ENCODE data around the gene UBE2I. TPM values are rescaled to one million over a fixed set of nuclear protein-coding genes. Genes with fewer than 3 reads are reported as not detected.

UBE2I gene
- total RNA-seq, 1 experiment from 2014 or later: 53.7 TPM

DNA sequence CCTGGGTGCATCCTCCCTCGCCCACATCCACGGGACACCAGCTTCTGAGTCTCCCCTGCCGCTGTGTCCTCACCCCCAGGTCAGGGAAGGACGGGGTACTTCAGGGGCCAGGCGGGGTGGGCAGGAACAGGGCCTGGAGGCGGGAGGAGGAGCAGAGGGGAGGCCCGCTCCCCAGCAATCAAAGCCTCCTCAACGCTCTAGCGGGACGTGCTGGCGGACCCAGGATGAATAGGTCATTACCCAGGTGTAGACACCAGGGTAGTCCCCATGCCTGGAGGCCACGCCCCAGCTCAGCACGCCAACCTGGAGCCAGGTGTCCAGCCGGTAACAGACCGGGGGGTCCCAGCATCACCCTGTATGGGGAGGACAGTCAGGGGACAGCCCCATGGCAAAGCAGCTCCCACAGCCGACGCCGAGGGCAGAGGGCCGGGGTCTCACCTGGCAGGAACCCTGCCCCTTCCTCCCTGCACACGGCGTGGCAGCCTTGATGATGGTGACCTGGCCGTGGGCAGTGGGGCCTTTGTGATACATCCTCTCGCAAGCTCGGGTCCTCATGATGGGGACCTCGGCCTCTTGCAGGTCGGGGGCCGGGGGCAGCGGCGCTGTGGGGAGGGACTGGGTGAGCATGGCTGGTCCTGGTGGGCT is 29.4 kb upstream of the UBE2I start:
- peaks cover 5% of the 10 kb centered on the region; the same call in 1 of the 2 replicates for H4K20me1 ChIP-seq (ENCODE audit: insufficient read depth, low read depth, low read length)
- no peaks in the 10 kb centered on the region for H3K79me2 ChIP-seq (ENCODE audit: low read length)
- no peak overlapping the region for H2AFZ ChIP-seq (ENCODE audit: low read length)
- no peaks in the 10 kb centered on the region for H3K9me2 ChIP-seq (replicated peaks; ENCODE audit: insufficient read depth, low read length)
- no peak overlapping the region for H3K9ac ChIP-seq (ENCODE audit: low read length)
- H3K27me3 ChIP-seq (ENCODE audit: low read length): no peaks in the 10 kb centered on the region
- no peak overlapping the region for H3K27ac ChIP-seq (ENCODE audit: low read length)
- no peak overlapping the region for H3K4me2 ChIP-seq (ENCODE audit: low read depth, low read length, poor library complexity, severe bottlenecking)
- H3K4me1 ChIP-seq (ENCODE audit: low read length): peaks cover 2% of the 10 kb centered on the region; the same call in 1 of the 2 replicates
- H3K4me3 ChIP-seq (ENCODE audit: low read length): no peak overlapping the region
- H3K9me3 ChIP-seq (ENCODE audit: low read length): no peaks in the 10 kb centered on the region
- no peak for DNase-seq
- H3K36me3 ChIP-seq (ENCODE audit: insufficient read depth, low read length): no peaks in the 10 kb centered on the region

- Histone ChIP-seq H3K9ac (ENCODE audit: low read length) (no peak overlapping the region), H3K4me1 (ENCODE audit: low read length) (peaks cover 2% of the 10 kb centered on the region; the same call in 1 of the 2 replicates), H3K4me3 (ENCODE audit: low read length) (no peak overlapping the region), H3K79me2 (ENCODE audit: low read length) (no peaks in the 10 kb centered on the region), H3K27me3 (ENCODE audit: low read length) (no peaks in the 10 kb centered on the region), H3K27ac (ENCODE audit: low read length) (no peak overlapping the region), H2AFZ (ENCODE audit: low read length) (no peak overlapping the region), H3K4me2 (ENCODE audit: low read depth, low read length, poor library complexity, severe bottlenecking) (no peak overlapping the region), H3K9me2 (replicated peaks; ENCODE audit: insufficient read depth, low read length) (no peaks in the 10 kb centered on the region), H3K36me3 (ENCODE audit: insufficient read depth, low read length) (no peaks in the 10 kb centered on the region), H4K20me1 (ENCODE audit: insufficient read depth, low read depth, low read length) (peaks cover 5% of the 10 kb centered on the region; the same call in 1 of the 2 replicates), H3K9me3 (ENCODE audit: low read length) (no peaks in the 10 kb centered on the region)
- no peak for DNase-seq
Measured at GRCh38 chr16:1280783-1281182, 28.7 kb upstream of the UBE2I start.

DNA sequence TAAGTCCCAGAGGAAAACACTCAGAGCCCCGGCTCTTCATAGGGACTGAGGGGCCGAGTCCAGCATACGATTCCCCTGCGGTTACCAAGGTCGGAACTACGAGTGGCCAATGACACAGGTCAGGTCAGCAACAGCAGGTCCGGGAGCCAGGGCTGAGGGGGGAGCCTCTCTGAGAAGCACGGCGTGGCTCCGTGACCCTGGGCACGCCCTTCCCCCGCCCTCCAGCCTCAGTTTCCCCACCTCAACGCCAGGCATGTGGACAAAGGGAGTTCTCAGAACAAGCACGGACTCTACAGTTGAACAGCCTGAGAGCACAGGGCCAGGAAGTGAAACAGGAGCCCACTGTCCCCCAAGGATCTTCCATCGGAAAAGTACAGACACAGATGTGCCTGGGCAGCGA is 27.9 kb upstream of the UBE2I start:
- H3K9me2 ChIP-seq (replicated peaks; ENCODE audit: insufficient read depth, low read length): no peaks in the 10 kb centered on the region
- H3K36me3 ChIP-seq (ENCODE audit: insufficient read depth, low read length): no peaks in the 10 kb centered on the region
- peaks cover 5% of the 10 kb centered on the region; the same call in 1 of the 2 replicates for H4K20me1 ChIP-seq (ENCODE audit: insufficient read depth, low read depth, low read length)
- no peak overlapping the region for H3K9ac ChIP-seq (ENCODE audit: low read length)
- peaks cover 2% of the 10 kb centered on the region; the same call in 1 of the 2 replicates for H3K4me1 ChIP-seq (ENCODE audit: low read length)
- no peak overlapping the region for H3K4me2 ChIP-seq (ENCODE audit: low read depth, low read length, poor library complexity, severe bottlenecking)
- H3K9me3 ChIP-seq (ENCODE audit: low read length): no peaks in the 10 kb centered on the region
- H3K27me3 ChIP-seq (ENCODE audit: low read length): no peaks in the 10 kb centered on the region
- no peak overlapping the region for H3K27ac ChIP-seq (ENCODE audit: low read length)
- no peak overlapping the region for H2AFZ ChIP-seq (ENCODE audit: low read length)
- H3K4me3 ChIP-seq (ENCODE audit: low read length): no peak overlapping the region
- H3K79me2 ChIP-seq (ENCODE audit: low read length): no peaks in the 10 kb centered on the region
- no peak for DNase-seq

GRCh38 chr16:1282324-1282973 is 27.0 kb upstream of the UBE2I start:
- Histone ChIP-seq H3K36me3 (ENCODE audit: insufficient read depth, low read length) (no peaks in the 10 kb centered on the region), H3K27ac (ENCODE audit: low read length) (no peak overlapping the region), H3K4me2 (ENCODE audit: low read depth, low read length, poor library complexity, severe bottlenecking) (no peak overlapping the region), H4K20me1 (ENCODE audit: insufficient read depth, low read depth, low read length) (peaks cover 5% of the 10 kb centered on the region; the same call in 1 of the 2 replicates), H3K4me1 (ENCODE audit: low read length) (peaks cover 2% of the 10 kb centered on the region; the same call in 1 of the 2 replicates), H3K9ac (ENCODE audit: low read length) (no peak overlapping the region), H3K9me2 (replicated peaks; ENCODE audit: insufficient read depth, low read length) (no peaks in the 10 kb centered on the region), H2AFZ (ENCODE audit: low read length) (no peak overlapping the region), H3K4me3 (ENCODE audit: low read length) (no peak overlapping the region), H3K9me3 (ENCODE audit: low read length) (no peaks in the 10 kb centered on the region), H3K27me3 (ENCODE audit: low read length) (no peaks in the 10 kb centered on the region), H3K79me2 (ENCODE audit: low read length) (no peaks in the 10 kb centered on the region)
- DNase-seq: no peak

DNA sequence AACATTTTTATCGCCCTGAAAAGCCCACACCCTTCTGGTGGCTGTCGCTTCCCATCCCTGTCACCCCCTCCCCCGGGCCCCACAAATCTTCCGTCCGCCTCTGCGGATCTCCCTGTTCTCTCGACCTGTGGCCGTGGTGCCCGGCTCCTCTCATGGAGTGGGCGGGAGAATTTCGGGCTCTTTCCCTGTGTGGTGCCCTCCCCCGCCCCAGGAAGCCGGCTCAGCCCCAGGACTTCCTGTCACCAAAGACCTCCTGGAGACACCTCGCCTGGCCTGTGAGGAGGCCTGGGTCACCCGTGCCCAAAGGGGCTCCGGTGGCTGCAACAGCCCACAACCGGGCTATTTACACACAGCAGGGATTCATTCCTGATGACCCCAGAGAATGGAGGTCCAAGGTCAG is 26.1 kb upstream of the UBE2I start:
- H4K20me1 ChIP-seq (ENCODE audit: insufficient read depth, low read depth, low read length): peaks cover 5% of the 10 kb centered on the region; the same call in 1 of the 2 replicates
- no peaks in the 10 kb centered on the region for H3K9me2 ChIP-seq (replicated peaks; ENCODE audit: insufficient read depth, low read length)
- no peaks in the 10 kb centered on the region for H3K79me2 ChIP-seq (ENCODE audit: low read length)
- H3K9ac ChIP-seq (ENCODE audit: low read length): no peak overlapping the region
- H3K27ac ChIP-seq (ENCODE audit: low read length): no peak overlapping the region
- no peaks in the 10 kb centered on the region for H3K9me3 ChIP-seq (ENCODE audit: low read length)
- H3K4me2 ChIP-seq (ENCODE audit: low read depth, low read length, poor library complexity, severe bottlenecking): no peak overlapping the region
- no peaks in the 10 kb centered on the region for H3K27me3 ChIP-seq (ENCODE audit: low read length)
- H2AFZ ChIP-seq (ENCODE audit: low read length): no peak overlapping the region
- H3K4me1 ChIP-seq (ENCODE audit: low read length): peaks cover 2% of the 10 kb centered on the region; the same call in 1 of the 2 replicates
- no peak for DNase-seq
- H3K36me3 ChIP-seq (ENCODE audit: insufficient read depth, low read length): no peaks in the 10 kb centered on the region
- H3K4me3 ChIP-seq (ENCODE audit: low read length): no peak overlapping the region

DNA sequence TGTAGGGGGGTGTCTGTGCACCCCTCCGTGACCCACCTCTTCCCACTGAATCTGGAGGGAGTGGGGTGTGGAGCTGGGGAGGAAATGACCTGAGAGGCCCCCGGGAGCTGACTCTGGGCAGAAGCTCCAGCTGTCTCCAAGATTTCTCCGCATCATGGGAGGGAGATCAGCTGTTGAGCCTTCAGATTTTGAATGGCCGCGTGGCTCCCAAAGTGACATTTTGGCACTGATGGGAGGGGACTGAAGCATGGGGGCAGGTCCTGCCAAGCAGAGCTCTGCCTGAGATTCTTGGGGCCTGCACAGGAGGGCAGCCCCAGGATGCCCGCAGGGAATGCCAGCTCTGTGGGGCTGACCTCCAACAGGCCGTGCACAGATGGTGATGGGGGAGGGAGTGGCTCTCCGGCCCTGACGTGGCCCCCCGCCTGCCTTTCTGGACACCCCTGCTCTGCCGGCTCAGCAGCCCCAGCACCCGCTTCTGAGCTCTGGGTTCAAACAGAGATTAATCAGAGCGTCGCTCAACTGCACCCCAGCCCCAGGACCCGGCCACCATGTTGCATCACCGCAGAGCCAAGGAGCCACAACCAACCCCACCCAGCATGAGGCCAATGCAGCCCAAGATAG is 25.3 kb upstream of the UBE2I start:
- H3K4me2 ChIP-seq (ENCODE audit: low read depth, low read length, poor library complexity, severe bottlenecking): no peak overlapping the region
- DNase-seq: no peak
- H3K79me2 ChIP-seq (ENCODE audit: low read length): no peaks in the 10 kb centered on the region

DNA sequence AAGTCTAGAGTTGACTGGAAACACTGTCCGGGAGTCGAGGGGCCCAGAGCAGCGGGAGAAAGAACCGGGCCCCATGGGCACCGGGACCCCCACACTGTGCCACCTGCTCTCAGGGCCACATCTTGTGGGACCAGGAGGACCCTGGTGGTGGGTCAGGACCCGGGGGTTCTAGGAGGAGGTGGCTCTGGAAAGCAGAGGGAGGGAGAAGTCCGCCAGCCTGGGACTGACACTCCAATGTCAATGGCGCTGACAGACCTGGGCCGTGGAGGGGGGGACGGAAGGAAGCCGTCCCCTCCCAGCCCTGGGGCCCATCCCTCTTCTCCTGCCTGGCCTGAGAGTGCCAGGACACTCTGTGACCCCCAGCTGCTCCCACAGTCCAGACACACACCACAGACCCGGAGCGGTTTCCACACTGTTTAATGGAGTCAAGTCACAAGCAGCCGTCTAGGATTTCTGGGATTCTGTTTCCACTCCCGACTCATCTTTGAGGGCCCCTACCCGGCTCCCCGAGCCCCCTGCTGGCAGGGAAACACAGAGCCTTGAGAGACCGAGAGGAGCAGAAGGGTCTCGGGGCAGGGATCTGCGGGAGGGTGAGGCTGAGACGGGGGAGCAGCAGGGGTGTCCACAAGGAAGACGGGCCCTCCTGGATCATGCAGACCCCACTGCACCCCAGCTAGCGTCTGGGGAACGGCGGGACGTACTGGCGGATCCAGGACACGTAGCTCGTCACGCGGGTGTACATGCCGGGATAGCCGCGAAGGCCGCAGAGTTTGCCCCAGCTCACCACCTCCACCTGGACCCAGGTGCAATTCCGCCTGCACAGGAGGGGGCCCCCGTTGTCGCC is 23.5 kb upstream of the UBE2I start:
- no peak for DNase-seq
- H3K9me2 ChIP-seq (replicated peaks; ENCODE audit: insufficient read depth, low read length): no peaks in the 10 kb centered on the region
- no peaks in the 10 kb centered on the region for H3K79me2 ChIP-seq (ENCODE audit: low read length)
- H3K36me3 ChIP-seq (ENCODE audit: insufficient read depth, low read length): no peaks in the 10 kb centered on the region
- no peak overlapping the region for H3K9ac ChIP-seq (ENCODE audit: low read length)
- no peaks in the 10 kb centered on the region; the same call in 1 of the 2 replicates for H4K20me1 ChIP-seq (ENCODE audit: insufficient read depth, low read depth, low read length)
- peaks cover 2% of the 10 kb centered on the region; the same call in 1 of the 2 replicates for H3K4me1 ChIP-seq (ENCODE audit: low read length)
- no peaks in the 10 kb centered on the region for H3K27me3 ChIP-seq (ENCODE audit: low read length)
- H2AFZ ChIP-seq (ENCODE audit: low read length): no peak overlapping the region
- H3K4me2 ChIP-seq (ENCODE audit: low read depth, low read length, poor library complexity, severe bottlenecking): no peak overlapping the region
- H3K27ac ChIP-seq (ENCODE audit: low read length): no peak overlapping the region
- H3K9me3 ChIP-seq (ENCODE audit: low read length): no peaks in the 10 kb centered on the region
- no peak overlapping the region for H3K4me3 ChIP-seq (ENCODE audit: low read length)

More for the DNA sequence above, 25.3 kb upstream of the UBE2I start:
- Histone ChIP-seq H3K4me1 (ENCODE audit: low read length) (peaks cover 2% of the 10 kb centered on the region; the same call in 1 of the 2 replicates), H3K36me3 (ENCODE audit: insufficient read depth, low read length) (no peaks in the 10 kb centered on the region), H4K20me1 (ENCODE audit: insufficient read depth, low read depth, low read length) (peaks cover 5% of the 10 kb centered on the region; the same call in 1 of the 2 replicates), H3K27ac (ENCODE audit: low read length) (no peak overlapping the region), H3K9ac (ENCODE audit: low read length) (no peak overlapping the region), H3K9me3 (ENCODE audit: low read length) (no peaks in the 10 kb centered on the region), H3K9me2 (replicated peaks; ENCODE audit: insufficient read depth, low read length) (no peaks in the 10 kb centered on the region), H2AFZ (ENCODE audit: low read length) (no peak overlapping the region), H3K27me3 (ENCODE audit: low read length) (no peaks in the 10 kb centered on the region), H3K4me3 (ENCODE audit: low read length) (no peak overlapping the region)
